ENCODE data around the gene SREBF1. TPM values are rescaled to one million over a fixed set of nuclear protein-coding genes. Genes with fewer than 3 reads are reported as not detected.
A peak's percentile ranks its signal among the peaks of the same experiment; 100 is the strongest.

Gene SREBF1
- total and polyA plus RNA-seq, 2 of the 4 experiments (the other 2 are of a cell fraction): 3.4 to 20.4 TPM

- peak overlapping the region; percentile 59; the same call in 1 of the 2 replicates for H2AK5ac ChIP-seq (ENCODE audit: low read depth, low read length)
- in situ Hi-C loops (cut with MboI; ENCODE audit: low sequenced_read_pairs): loop anchor here (25.0 kb wide), 1 partner anchor 515 kb away; no protein-coding TSS in a partner anchor
- peaks cover 35% of the 10 kb centered on the region for H3K36me3 ChIP-seq (ENCODE audit: control insufficient read depth, insufficient read depth, low read length)
- peak overlapping the region; percentile 59 for H2AFZ ChIP-seq (replicated peaks; ENCODE audit: low read length, poor library complexity)
- no peak overlapping the region; the same call in 1 of the 2 replicates for H3K18ac ChIP-seq (ENCODE audit: low read depth, low read length)
- peak overlapping the region; percentile 49 for H3K14ac ChIP-seq (replicated peaks; ENCODE audit: low read depth, low read length)
- ChIA-PET POLR2A (ENCODE audit: unreplicated experiment) (no interaction called here), CTCF (interaction anchor here (0.6 to 1.4 kb wide), 3 partner anchors 13 to 151 kb away, joined by 4 to 5 read pairs (median 5); no protein-coding TSS in a partner anchor)
- no peak overlapping the region for H3K4me3 ChIP-seq (ENCODE audit: insufficient read depth, low read depth, low read length)
- peak overlapping the region in 1 of 2 experiments; percentile 7; a peak in 1 of 4 replicates for H4K8ac ChIP-seq (ENCODE audit: low read depth in 2 of 2, low read length in 2 of 2)
- H2BK20ac ChIP-seq (ENCODE audit: low read depth, low read length): no peak overlapping the region
- H4K20me1 ChIP-seq (ENCODE audit: insufficient read depth, low read length): peaks cover 22% of the 10 kb centered on the region
- no peak overlapping the region for H3K9ac ChIP-seq (ENCODE audit: low read depth, low read length)
- H3K4me2 ChIP-seq (ENCODE audit: low read depth, low read length): peak overlapping the region; percentile 33; the same call in 1 of the 2 replicates
- ATAC-seq (ENCODE audit: low read depth) (peak; percentile 84), DNase-seq (peak; percentile 90)
- peak overlapping the region; percentile 63; the same call in 1 of the 2 replicates for H3K23ac ChIP-seq (ENCODE audit: low read depth, low read length)
- no peaks in the 10 kb centered on the region for H3K9me3 ChIP-seq (ENCODE audit: control insufficient read depth, insufficient read depth, low read length)
- dilution Hi-C loops (cut with HindIII; ENCODE audit: low sequenced_read_pairs, unreplicated experiment): no loop called here
- H3K9me1 ChIP-seq (ENCODE audit: insufficient read depth, low read length): peaks cover 9% of the 10 kb centered on the region
- H2BK15ac ChIP-seq (ENCODE audit: low read depth, low read length): no peak overlapping the region
- no peaks in the 10 kb centered on the region for H3K27me3 ChIP-seq (ENCODE audit: control insufficient read depth, insufficient read depth, low read length)
- H3K4ac ChIP-seq (ENCODE audit: low read depth, low read length): peak overlapping the region; percentile 54; the same call in 1 of the 2 replicates
- H2BK120ac ChIP-seq (ENCODE audit: low read depth, low read length): peak overlapping the region; percentile 6; the same call in 1 of the 2 replicates
- peaks cover 0 to 7% of the 10 kb centered on the region in 2 experiments; a peak in 3 of 4 replicates for H3K79me1 ChIP-seq (ENCODE audit: low read depth in 1 of 2, low read length in 2 of 2)
- peak overlapping the region; percentile 38 for H3K27ac ChIP-seq (ENCODE audit: insufficient read depth, low read length)
- intact Hi-C loops (cut with micrococcal nuclease): loop anchor here (5.0 kb wide), 1 partner anchor 155 kb away; no protein-coding TSS in a partner anchor
- H3K4me1 ChIP-seq (ENCODE audit: control insufficient read depth, insufficient read depth, low read length): peaks cover 22% of the 10 kb centered on the region
- TF ChIP-seq MAFK (IDR thresholded peaks at IDR 0.05; ENCODE audit: low read depth, low read length) (peak; percentile 96), SMC3 (IDR thresholded peaks at IDR 0.05; ENCODE audit: low read depth, low read length) (no peak), RAD21 (IDR thresholded peaks at IDR 0.05; ENCODE audit: low read length) (0 out of 2 replicates have a peak, but pooled peaks have one; percentile 20), MAZ (IDR thresholded peaks at IDR 0.05; ENCODE audit: borderline replicate concordance, low read depth, low read length) (0 out of 2 replicates have a peak, but pooled peaks have one; percentile 9), CTCF (conservative IDR thresholded peaks at IDR 0.05; ENCODE audit: low read depth, low read length) (0 out of 2 replicates have a peak, but pooled peaks have one; percentile 20), MXI1 (IDR thresholded peaks at IDR 0.05; ENCODE audit: borderline replicate concordance, low read depth, low read length) (no peak)
- no TSS peak for BruUV-seq (replicated peaks)
- WGBS, 2 experiments (ENCODE audit: extremely low coverage in 2 of 2, insufficient read length in 1 of 2): 20% methylated on average over 5 of the region's 14 CpGs; no CpG with 5 or more reads in 1 of the 2 experiments
- H3K56ac ChIP-seq (ENCODE audit: extremely low read depth, insufficient read depth, low read length): no peak overlapping the region
- peak overlapping the region; percentile 66 for H2AK9ac ChIP-seq (replicated peaks; ENCODE audit: low read depth, low read length, poor library complexity)
- no peak overlapping the region for H4K5ac ChIP-seq (ENCODE audit: low read depth, low read length)
- no peak overlapping the region; the same call in 1 of the 2 replicates for H4K91ac ChIP-seq (ENCODE audit: insufficient read depth, low read depth, low read length)
- H2BK5ac ChIP-seq (ENCODE audit: low read depth, low read length, poor library complexity, severe bottlenecking): peak overlapping the region; percentile 3
Measured at GRCh38 chr17:17877529-17878358, 41.0 kb upstream of the SREBF1 start.

Data from IMR-90 (cell line).